Measurements from ENCODE around the gene TRIM63.

TRIM63 gene

GRCh38 chr1:26032656-26033357, 34.6 kb downstream of the TRIM63 start:
- Histone ChIP-seq H3K9me3 (ENCODE audit: control insufficient read depth, low read length) (no peaks in the 10 kb centered on the region), H3K4me3 (ENCODE audit: extremely low read depth, insufficient read depth, low read length, poor library complexity, severe bottlenecking) (no peak overlapping the region), H3K36me3 (ENCODE audit: control insufficient read depth, insufficient read depth, low read length) (no peaks in the 10 kb centered on the region), H3K4me1 (ENCODE audit: control insufficient read depth, insufficient read depth, low read length, poor library complexity, severe bottlenecking) (no peaks in the 10 kb centered on the region), H3K27ac (ENCODE audit: low read depth, low read length, severe bottlenecking) (no peak overlapping the region)
- 86 to 91% methylated on average over 7 to 8 of the region's 12 CpGs for WGBS, 2 experiments (ENCODE audit: insufficient coverage in 2 of 2)

- 80 to 93% methylated on average over 2 to 3 of the region's 3 CpGs for WGBS, 2 experiments (ENCODE audit: insufficient coverage in 2 of 2)
Measured at GRCh38 chr1:26031611-26032220, 35.7 kb downstream of the TRIM63 start.

DNA sequence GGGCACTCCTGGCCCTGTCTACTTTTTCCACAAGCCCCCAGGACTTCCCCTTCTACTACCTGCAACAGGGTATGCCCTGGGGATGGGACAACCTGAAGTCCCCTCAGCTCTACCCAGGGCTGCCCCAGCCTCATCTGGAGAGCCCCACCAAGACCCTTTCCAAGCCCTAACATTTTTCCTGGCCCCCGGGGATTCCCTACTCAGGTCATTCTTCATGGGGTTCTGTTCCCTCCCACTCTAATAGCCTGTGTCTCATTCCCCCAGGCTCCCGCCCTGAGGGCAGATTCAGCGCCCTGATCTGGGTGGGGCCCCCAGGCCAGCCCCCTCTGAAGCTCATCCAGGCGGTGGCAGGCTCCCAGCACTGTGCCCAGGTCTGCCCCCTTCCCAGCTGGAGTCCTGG, 36.2 kb downstream of the TRIM63 start:
- Histone ChIP-seq H3K9me3 (ENCODE audit: control insufficient read depth, low read length) (no peaks in the 10 kb centered on the region), H3K4me3 (ENCODE audit: extremely low read depth, insufficient read depth, low read length, poor library complexity, severe bottlenecking) (no peak overlapping the region), H3K4me1 (ENCODE audit: control insufficient read depth, insufficient read depth, low read length, poor library complexity, severe bottlenecking) (no peaks in the 10 kb centered on the region), H3K36me3 (ENCODE audit: control insufficient read depth, insufficient read depth, low read length) (no peaks in the 10 kb centered on the region), H3K27ac (ENCODE audit: low read depth, low read length, severe bottlenecking) (no peak overlapping the region)
- WGBS, 2 experiments (ENCODE audit: insufficient coverage in 2 of 2) = 55 to 80% methylated on average over 2 of the region's 4 CpGs

More at GRCh38 chr1:26031611-26032220, 35.7 kb downstream of the TRIM63 start:
- H3K27ac ChIP-seq (ENCODE audit: low read depth, low read length, severe bottlenecking) = no peak overlapping the region
- H3K36me3 ChIP-seq (ENCODE audit: control insufficient read depth, insufficient read depth, low read length) = no peaks in the 10 kb centered on the region
- no peak overlapping the region for H3K4me3 ChIP-seq (ENCODE audit: extremely low read depth, insufficient read depth, low read length, poor library complexity, severe bottlenecking)
- H3K4me1 ChIP-seq (ENCODE audit: control insufficient read depth, insufficient read depth, low read length, poor library complexity, severe bottlenecking) = no peaks in the 10 kb centered on the region
- H3K9me3 ChIP-seq (ENCODE audit: control insufficient read depth, low read length) = no peaks in the 10 kb centered on the region

DNA sequence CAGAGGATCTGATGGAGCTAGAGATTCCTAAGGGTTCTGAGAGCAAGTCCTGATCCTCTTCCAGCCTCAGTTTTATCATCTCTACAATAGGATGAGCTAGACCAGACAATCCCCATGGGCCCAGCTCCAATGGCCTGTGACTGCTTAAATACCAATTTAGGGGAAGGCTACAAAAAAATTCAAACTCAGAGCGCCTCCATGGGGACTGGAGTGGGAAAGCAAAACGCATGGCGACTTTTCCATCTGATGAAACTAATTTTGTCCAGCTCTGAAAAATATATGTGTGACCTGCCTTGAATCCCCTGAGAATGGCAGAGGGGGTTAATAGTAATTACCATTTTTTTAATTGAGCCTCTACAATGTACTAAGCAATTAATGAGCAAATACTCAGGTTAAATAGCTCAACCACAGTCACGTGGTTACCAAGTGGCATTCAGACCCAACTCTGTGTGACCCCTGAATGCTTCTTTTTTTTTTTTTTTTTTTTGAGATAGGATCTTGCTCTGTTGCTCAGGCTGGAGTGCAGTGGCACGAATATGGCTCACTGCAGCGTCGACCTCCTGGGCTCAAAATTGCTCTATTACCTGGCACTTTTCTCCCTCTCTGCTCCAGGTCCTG, 37.5 kb downstream of the TRIM63 start:
- Histone ChIP-seq H3K4me1 (ENCODE audit: control insufficient read depth, insufficient read depth, low read length, poor library complexity, severe bottlenecking) (no peaks in the 10 kb centered on the region), H3K4me3 (ENCODE audit: extremely low read depth, insufficient read depth, low read length, poor library complexity, severe bottlenecking) (no peak overlapping the region), H3K9me3 (ENCODE audit: control insufficient read depth, low read length) (no peaks in the 10 kb centered on the region), H3K27ac (ENCODE audit: low read depth, low read length, severe bottlenecking) (no peak overlapping the region), H3K36me3 (ENCODE audit: control insufficient read depth, insufficient read depth, low read length) (no peaks in the 10 kb centered on the region)
- 75 to 82% methylated on average over 6 to 7 of the region's 7 CpGs for WGBS, 2 experiments (ENCODE audit: insufficient coverage in 2 of 2)

DNA sequence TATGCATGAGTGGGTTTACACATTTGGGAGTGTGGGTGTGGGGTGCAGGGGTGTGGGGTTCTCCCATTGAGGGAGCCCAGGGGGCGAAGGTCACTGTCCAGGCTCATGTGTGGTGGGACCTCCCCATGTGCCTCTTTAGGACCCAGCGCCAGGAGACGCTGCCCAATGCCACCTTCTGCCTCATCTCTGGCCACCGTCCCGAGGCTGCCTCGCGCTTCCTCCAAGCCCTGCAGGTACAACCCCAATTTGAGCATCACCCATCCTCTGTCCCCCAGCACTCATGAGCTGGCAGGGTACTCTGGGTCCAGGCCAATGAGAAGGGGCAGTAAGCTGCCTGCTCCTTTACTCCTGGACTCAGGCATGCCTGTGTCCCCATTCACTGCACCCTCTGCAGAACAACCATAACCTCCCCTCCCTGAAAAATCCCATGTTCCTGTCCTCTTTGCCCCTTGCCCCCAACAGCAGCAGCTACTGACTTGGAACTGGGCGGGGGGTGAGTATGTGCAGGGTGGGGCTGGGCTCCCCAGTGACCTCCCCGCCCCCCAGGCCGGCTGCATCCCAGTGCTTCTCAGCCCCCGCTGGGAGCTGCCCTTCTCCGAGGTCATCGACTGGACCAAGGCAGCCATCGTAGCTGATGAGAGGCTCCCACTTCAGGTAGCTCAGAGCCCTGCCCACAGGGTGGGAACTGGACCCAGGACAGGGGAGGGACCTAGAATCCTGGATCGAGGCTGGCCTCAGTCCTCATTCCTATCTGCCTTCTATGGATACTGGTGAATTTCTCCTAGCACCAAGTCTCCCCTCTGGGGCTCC, 38.2 kb downstream of the TRIM63 start:
- 85 to 86% methylated on average over 12 to 14 of the region's 15 CpGs for WGBS, 2 experiments (ENCODE audit: insufficient coverage in 2 of 2)
- Histone ChIP-seq H3K9me3 (ENCODE audit: control insufficient read depth, low read length) (no peaks in the 10 kb centered on the region), H3K27ac (ENCODE audit: low read depth, low read length, severe bottlenecking) (no peak overlapping the region), H3K4me3 (ENCODE audit: extremely low read depth, insufficient read depth, low read length, poor library complexity, severe bottlenecking) (no peak overlapping the region), H3K36me3 (ENCODE audit: control insufficient read depth, insufficient read depth, low read length) (no peaks in the 10 kb centered on the region), H3K4me1 (ENCODE audit: control insufficient read depth, insufficient read depth, low read length, poor library complexity, severe bottlenecking) (peaks cover 3% of the 10 kb centered on the region)

- no peaks in the 10 kb centered on the region for H3K36me3 ChIP-seq (ENCODE audit: control insufficient read depth, insufficient read depth, low read length)
- WGBS, 2 experiments (ENCODE audit: insufficient coverage in 2 of 2) = 82 to 85% methylated on average over 6 to 8 of the region's 8 CpGs
- no peak overlapping the region for H3K4me3 ChIP-seq (ENCODE audit: extremely low read depth, insufficient read depth, low read length, poor library complexity, severe bottlenecking)
- H3K4me1 ChIP-seq (ENCODE audit: control insufficient read depth, insufficient read depth, low read length, poor library complexity, severe bottlenecking) = peaks cover 10% of the 10 kb centered on the region
- H3K9me3 ChIP-seq (ENCODE audit: control insufficient read depth, low read length) = no peaks in the 10 kb centered on the region
- H3K27ac ChIP-seq (ENCODE audit: low read depth, low read length, severe bottlenecking) = no peak overlapping the region
Measured at GRCh38 chr1:26028490-26028980, 38.9 kb downstream of the TRIM63 start.

DNA sequence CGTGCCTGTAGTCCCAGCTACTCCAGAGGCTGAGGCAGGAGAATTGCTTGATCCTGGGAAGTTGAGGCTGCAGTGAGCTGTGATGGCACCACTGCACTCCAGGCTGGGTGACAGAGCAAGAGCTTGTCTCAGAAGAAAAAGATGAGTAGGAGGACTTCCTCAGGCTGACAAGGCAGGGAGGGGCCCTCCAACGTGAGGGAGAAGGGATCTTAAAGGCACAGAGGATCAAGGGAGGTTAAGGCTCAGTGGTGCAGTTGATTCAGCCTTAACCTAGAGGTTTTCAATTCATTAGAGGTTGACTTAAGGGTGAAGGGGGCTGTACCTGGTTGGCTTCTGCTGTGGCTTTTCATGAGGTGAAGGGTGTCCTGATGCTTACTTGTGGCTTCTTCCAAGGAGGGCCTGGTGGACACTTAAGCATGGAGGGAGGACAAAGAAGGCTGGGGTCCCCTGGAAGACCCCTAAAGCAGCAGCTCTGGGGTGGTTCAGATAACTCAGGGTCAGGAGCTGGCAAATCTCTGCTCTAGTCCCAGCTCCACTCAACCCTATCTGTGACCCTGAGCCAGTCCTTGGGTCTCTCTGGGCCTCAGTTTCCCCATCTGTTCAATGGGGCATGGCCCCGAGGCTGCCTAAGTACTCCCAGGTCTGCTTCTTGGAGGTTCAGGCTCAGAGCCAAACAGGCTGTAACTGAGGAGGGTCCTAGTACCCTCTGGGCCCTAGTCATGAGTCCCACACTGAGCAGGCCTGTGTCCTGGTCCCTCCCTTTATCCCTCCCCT, 39.5 kb downstream of the TRIM63 start:
- WGBS, 2 experiments (ENCODE audit: insufficient coverage in 2 of 2) = 48% methylated on average over 2 to 3 of the region's 3 CpGs
- H3K9me3 ChIP-seq (ENCODE audit: control insufficient read depth, low read length) = no peaks in the 10 kb centered on the region
- H3K36me3 ChIP-seq (ENCODE audit: control insufficient read depth, insufficient read depth, low read length) = no peaks in the 10 kb centered on the region
- no peak overlapping the region for H3K27ac ChIP-seq (ENCODE audit: low read depth, low read length, severe bottlenecking)
- H3K4me3 ChIP-seq (ENCODE audit: extremely low read depth, insufficient read depth, low read length, poor library complexity, severe bottlenecking) = no peak overlapping the region
- H3K4me1 ChIP-seq (ENCODE audit: control insufficient read depth, insufficient read depth, low read length, poor library complexity, severe bottlenecking) = peaks cover 10% of the 10 kb centered on the region

GRCh38 chr1:26025517-26025916, 41.9 kb downstream of the TRIM63 start:
- 92 to 95% methylated on average over 4 of the region's 5 CpGs for WGBS, 2 experiments (ENCODE audit: insufficient coverage in 2 of 2)
- Histone ChIP-seq H3K36me3 (ENCODE audit: control insufficient read depth, insufficient read depth, low read length) (no peaks in the 10 kb centered on the region), H3K4me1 (ENCODE audit: control insufficient read depth, insufficient read depth, low read length, poor library complexity, severe bottlenecking) (peaks cover 25% of the 10 kb centered on the region), H3K9me3 (ENCODE audit: control insufficient read depth, low read length) (no peaks in the 10 kb centered on the region), H3K27ac (ENCODE audit: low read depth, low read length, severe bottlenecking) (no peak overlapping the region), H3K4me3 (ENCODE audit: extremely low read depth, insufficient read depth, low read length, poor library complexity, severe bottlenecking) (no peak overlapping the region)

DNA sequence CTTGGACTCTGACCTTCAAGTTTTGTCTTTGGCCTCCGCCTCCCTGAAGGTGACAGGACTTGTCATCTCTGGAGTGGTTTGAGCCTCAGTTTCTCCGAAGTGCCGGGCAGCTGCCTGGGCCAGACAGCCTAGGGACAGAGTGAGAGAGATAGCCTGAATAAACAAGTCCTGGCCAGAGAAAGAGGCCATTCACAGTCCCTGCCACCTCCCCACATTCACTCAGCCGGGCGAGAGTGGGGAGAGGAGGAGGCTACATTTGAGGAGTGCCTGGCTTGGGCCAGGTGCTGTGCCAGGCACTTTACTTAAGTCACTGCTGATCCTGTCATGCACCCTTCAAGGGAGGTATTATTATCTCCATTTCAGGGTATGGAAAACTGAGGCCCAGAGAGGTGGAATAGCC, 42.4 kb downstream of the TRIM63 start:
- Histone ChIP-seq H3K36me3 (ENCODE audit: control insufficient read depth, insufficient read depth, low read length) (no peaks in the 10 kb centered on the region), H3K4me1 (ENCODE audit: control insufficient read depth, insufficient read depth, low read length, poor library complexity, severe bottlenecking) (peaks cover 28% of the 10 kb centered on the region), H3K4me3 (ENCODE audit: extremely low read depth, insufficient read depth, low read length, poor library complexity, severe bottlenecking) (no peak overlapping the region), H3K27ac (ENCODE audit: low read depth, low read length, severe bottlenecking) (no peak overlapping the region), H3K9me3 (ENCODE audit: control insufficient read depth, low read length) (no peaks in the 10 kb centered on the region)
- 93 to 100% methylated on average over 2 to 3 of the region's 5 CpGs for WGBS, 2 experiments (ENCODE audit: insufficient coverage in 2 of 2)

DNA sequence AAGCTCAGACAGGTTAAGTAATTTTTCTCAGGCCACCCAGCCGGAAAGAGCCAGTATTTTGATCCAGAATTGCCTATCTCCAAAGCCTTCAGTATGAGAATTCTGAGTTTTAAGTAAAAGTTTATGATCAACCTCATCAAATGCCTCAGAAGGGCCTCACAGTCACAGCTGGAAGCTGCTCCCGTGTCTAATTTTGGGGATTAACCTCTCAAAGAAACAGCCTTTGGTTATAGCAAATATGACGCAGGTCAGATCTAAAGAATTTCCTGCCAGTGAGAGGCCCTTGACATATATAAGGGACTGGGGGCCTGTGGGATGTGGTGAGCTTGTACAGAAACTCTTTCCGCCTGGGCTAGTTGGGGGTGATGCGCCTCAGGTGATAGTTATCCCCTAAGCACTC, 43.6 kb downstream of the TRIM63 start:
- WGBS, 2 experiments (ENCODE audit: insufficient coverage in 2 of 2) = 92 to 96% methylated on average over 4 of the region's 5 CpGs
- H3K36me3 ChIP-seq (ENCODE audit: control insufficient read depth, insufficient read depth, low read length) = no peaks in the 10 kb centered on the region
- no peak overlapping the region for H3K27ac ChIP-seq (ENCODE audit: low read depth, low read length, severe bottlenecking)
- no peaks in the 10 kb centered on the region for H3K9me3 ChIP-seq (ENCODE audit: control insufficient read depth, low read length)
- H3K4me3 ChIP-seq (ENCODE audit: extremely low read depth, insufficient read depth, low read length, poor library complexity, severe bottlenecking) = no peak overlapping the region
- H3K4me1 ChIP-seq (ENCODE audit: control insufficient read depth, insufficient read depth, low read length, poor library complexity, severe bottlenecking) = peaks cover 35% of the 10 kb centered on the region

All from mesodermal cell (in vitro differentiated cells).